ENCODE measurements around the gene ARPC1B.
"Not testable (repeated sequence)": the region's sequence is repeated elsewhere in the genome, so short reads cannot be mapped to it uniquely, and the experiment has no call there.

ARPC1B gene

DNA sequence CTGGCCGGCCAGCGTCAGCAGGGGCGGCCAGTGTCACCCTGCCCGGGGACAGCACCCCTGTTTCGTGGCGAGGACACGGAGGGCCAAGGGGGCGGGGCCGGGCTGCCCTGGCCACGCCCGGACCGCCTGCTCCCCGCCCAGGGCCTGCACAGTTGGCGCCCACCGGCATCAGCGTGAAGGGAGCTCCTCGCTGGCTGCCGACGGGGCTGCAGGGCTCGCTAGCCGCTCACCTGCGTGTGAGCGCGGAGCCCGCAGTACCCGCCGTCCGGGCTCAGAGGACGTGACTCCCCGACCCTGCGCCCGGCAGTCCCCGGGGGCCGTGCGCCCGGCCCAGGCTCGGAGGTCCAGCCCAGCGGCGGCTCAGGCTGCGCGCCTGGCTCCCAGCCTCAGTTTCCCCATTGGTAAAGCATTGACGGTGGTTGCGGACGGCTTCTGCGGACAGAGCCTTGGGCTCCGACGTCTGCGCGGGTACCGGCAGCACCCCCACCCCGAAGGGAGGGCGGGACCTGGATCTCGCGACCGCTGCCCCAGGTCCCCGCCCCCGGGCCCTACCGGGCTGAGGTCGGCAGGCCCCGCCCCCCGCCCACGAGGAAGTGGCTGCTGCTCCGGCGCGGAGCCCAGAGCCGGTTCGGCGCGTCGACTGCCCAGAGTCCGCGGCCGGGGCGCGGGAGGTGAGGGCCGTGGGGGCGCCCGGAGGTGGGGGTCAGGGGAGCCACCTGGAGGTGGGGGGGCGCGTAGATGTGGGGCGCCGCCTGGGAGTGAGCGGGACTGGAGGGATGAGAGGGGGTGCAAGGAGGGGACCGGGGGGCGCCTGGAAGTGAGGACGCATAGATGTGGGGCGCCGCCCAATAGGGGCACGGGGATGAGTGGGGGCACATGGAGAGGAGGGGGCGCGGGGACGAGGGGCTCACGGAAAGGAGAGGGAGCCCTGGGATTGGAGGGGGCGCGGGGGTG is at the start of gene ARPC1B:
Gene ARPC1B, plus strand, starts transcription at position 620 of the 954 bp plus-strand sequence. CDS start 10,985 bp downstream, outside the sequence.
- DNase-seq: peak in 26 of 42 donors; percentile 23 to 64 (median 42)
- intact Hi-C loops (cut with DNase I): no loop called here

- intact Hi-C loops (cut with DNase I): loop anchor here (5.0 kb wide), 2 partner anchors 82 to 183 kb away; partner anchors contain the start of genes BUD31, PDAP1 and SMURF1
- peak in 1 of 42 donors; percentile 35 for DNase-seq
Measured at GRCh38 chr7:99325001-99325493, 49.5 kb upstream of the ARPC1B start.

- intact Hi-C loops (cut with DNase I): loop anchor here (5.0 kb wide), 2 partner anchors 82 to 183 kb away; partner anchors contain the start of genes BUD31, PDAP1 and SMURF1
- peak; percentile 52 to 93 (median 83) for DNase-seq
Measured at GRCh38 chr7:99325592-99326407, 48.7 kb upstream of the ARPC1B start, which contains the start of gene ARPC1A. TSS of gene ARPC1A (plus strand) at chr7:99325898. CDS start at chr7:99333354, 7,456 bp downstream.

DNA sequence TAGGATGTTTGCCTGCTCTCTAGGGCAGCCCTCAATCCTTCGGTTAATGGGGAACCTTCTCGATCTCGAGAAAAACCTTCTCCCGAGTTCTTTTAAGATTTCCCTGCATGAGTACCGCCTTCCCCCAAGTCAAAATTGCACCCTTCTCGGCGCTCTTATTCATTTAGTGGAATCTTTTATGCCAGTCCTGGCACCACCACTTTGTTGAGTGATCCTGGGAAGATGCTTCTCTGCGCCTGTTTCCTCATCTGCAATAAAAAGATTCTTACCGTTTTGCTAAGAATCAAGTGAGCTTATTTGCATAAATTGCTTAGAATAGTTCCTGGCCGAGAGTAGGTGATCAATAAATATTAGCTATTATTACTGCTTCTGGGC is 48.1 kb upstream of the ARPC1B start:
- no peak for DNase-seq
- intact Hi-C loops (cut with DNase I): loop anchor here (5.0 kb wide), 2 partner anchors 81 to 184 kb away; partner anchors contain the start of genes BUD31, PDAP1 and SMURF1

DNA sequence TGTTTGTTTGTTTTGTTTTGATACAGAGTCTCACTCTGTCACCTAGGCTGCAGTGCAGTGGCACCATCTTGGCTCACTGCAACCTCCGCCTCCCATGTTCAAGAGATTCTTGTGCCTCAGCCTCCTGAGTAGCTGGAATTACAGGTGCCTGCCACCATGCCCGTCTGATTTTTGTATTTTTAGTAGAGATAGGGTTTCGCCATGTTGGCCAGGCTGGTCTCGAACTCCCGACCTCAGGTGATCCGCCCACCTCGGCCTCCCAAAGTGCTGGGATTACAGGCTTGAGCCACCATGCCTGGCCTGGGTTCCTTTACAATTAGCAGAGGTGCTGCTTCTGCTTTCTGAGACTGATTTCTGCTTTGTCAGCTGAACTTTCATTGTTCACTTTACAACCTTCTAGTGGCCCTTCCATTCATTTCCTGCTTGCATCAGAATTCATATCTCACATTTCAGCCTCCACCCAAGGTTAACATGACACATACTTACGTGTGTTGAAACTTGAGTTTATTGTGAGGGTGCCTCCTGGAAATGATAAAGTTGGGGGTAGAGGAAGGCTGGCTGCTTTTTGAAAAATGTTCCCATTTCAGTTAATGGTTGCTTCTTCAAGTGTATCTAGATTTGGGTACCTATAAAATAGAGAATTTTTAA is 44.1 kb upstream of the ARPC1B start:
- intact Hi-C loops (cut with DNase I): not testable (repeated sequence)
- DNase-seq: peak in 1 of 42 donors; percentile 35

GRCh38 chr7:99331002-99331401 is 43.5 kb upstream of the ARPC1B start:
- DNase-seq: peak in 1 of 42 donors; percentile 27
- intact Hi-C loops (cut with DNase I): no loop called here

- DNase-seq: no peak
- intact Hi-C loops (cut with DNase I): no loop called here
Measured at GRCh38 chr7:99339595-99339994, 34.9 kb upstream of the ARPC1B start.

GRCh38 chr7:99340659-99341058 is 33.9 kb upstream of the ARPC1B start:
- intact Hi-C loops (cut with DNase I): no loop called here
- DNase-seq: no peak

DNA sequence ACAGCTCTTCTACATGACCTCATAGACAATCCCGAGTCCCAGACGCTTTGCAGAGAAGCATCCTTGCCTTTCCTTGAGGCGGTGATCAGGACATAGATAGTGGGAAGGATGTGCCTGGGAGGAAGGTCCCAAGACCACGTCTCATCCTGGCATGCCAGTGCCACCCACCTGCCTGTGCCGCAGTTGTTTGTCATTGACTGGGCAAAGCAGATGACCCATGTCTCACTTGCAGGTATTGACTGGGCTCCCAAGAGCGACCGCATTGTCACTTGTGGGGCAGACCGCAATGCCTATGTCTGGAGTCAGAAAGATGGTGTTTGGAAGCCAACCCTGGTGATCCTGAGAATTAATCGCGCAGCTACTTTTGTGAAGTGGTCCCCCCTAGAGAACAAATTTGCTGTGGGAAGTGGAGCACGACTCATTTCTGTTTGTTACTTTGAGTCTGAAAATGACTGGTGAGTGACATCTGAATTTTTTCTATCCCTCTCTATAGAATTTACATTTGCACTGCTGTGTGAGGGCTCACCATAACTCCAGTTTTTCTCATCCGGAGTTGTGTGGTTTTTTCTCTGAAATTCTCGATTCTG is 30.4 kb upstream of the ARPC1B start:
- DNase-seq: no peak
- intact Hi-C loops (cut with DNase I): no loop called here

DNA sequence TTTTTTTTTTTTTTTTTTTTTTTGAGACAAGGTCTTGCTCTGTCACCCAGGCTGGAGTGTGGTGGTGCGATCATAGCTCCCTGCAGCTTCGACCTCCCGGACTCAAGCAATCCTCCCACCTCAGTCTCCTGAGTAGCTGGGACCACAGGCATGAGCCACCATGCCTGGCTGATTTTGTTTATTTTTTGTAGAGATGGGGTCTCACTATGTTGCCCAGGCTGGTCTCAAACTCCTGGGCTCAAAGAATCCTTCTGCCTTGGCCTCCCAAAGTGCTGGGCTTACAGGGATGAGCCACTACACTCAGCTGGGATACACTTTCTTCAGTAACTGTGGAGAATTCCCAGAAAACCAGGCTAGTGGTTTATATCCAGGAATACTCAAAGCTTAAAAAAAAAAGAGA is 23.9 kb upstream of the ARPC1B start:
- DNase-seq; intact Hi-C loops (cut with DNase I): not testable (repeated sequence)

- DNase-seq: no peak
- intact Hi-C loops (cut with DNase I): no loop called here
Measured at GRCh38 chr7:99352247-99352646, 22.3 kb upstream of the ARPC1B start.

DNA sequence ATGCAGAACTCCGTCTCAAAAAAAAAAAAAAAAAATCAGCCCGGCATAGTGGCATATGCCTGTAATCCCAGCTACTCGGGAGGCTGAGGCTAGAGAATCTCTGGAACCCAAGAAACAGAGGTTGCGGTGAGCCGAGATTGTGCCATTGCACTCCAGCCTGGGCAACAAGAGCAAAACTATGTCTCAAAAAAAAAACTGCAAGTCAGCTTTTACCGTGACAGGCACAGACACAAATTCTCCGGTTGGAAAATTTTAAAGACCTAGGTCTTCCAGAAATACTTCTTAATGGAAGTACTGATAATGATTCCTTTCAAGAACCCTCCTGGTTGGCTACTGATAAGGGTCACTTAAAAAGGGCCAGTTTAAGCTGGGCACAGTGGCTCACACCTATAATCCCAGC is 19.4 kb upstream of the ARPC1B start:
- intact Hi-C loops (cut with DNase I): no loop called here

DNA sequence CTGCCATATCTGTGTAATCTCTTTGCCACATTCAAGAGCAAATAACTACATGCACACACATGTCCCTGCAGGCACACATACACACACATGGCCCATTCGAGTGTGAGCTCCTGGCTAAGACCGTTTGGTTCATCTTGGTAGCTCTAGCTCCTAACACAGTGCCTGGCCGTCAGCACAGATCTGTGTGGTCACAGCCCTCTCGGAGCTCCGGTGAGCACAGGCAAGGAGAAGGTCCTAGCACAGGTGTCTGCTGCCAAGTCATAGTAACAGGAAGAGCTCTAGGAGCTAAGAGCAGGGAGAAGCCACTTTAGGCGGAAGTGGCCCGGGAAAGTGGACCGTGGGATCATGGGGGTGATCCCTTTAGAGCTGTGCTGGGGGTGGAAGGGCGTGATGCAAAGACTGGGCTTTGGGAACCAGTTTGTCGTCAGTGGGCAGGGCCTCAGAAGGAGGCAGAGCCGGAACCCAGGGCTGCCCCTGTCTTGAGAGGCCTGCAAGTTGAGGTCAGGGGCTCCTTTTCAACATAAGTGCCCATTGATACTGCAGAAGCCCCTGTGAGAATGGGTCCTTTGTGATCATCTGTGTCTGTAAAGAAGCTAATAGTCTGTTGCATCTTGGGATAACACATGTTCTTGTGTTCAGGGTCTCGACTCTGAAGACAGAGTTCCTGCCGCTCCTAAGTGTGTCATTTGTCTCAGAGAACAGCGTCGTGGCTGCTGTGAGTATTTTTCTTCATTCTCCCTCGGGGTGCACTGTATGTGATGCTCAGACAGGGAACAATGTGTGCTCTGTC is 16.6 kb upstream of the ARPC1B start:
- intact Hi-C loops (cut with DNase I): no loop called here
- DNase-seq: peak in 7 of 42 donors; percentile 18 to 62 (median 25)

More for the DNA sequence above, 19.4 kb upstream of the ARPC1B start:
- peak in 1 of 42 donors; percentile 18 for DNase-seq

DNA sequence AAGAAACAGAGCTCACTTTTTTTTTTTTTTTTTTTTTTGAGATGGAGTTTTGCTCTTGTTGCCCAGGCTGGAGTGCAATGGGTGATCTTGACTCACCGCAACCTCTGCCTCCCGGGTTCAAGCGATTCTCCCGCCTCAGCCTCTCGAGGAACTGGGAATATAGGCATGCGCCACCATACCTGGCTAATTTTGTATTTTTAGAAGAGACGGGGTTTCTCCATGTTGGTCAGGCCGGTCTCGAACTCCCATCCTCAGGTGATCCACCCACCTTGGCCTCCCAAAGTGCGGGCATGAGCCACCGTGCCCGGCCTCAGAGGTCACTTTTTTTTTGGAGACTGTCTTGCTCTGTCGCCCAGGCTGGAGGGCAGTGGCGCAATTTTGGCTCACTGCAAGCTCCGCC is 16.0 kb upstream of the ARPC1B start:
- intact Hi-C loops (cut with DNase I): not testable (repeated sequence)
- peak in 1 of 42 donors; percentile 21 for DNase-seq

- DNase-seq: peak in 2 of 42 donors; percentile 12 to 22
- intact Hi-C loops (cut with DNase I): no loop called here
Measured at GRCh38 chr7:99359465-99360154, 14.9 kb upstream of the ARPC1B start.

DNA sequence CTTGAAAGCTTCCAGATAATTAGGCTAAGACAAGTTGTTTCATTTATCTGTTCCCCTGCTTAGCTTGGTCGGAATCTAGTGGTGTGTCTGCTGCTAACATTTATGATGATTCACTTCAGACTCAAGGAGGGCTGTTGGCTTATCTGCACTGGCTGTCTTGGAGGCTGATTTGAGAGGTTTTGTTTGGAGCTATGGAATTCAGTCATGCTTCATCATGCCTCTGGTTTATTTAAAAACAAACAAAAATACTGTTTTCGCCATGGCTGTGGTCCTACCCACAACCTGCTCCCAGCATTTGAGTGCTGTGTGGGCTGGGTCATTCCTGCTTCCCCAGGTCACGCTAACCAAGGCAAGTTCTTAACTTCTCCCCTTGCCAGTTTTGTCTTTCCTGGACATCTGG is 11.7 kb upstream of the ARPC1B start:
- intact Hi-C loops (cut with DNase I): no loop called here
- no peak for DNase-seq

GRCh38 chr7:99363286-99363685 is 11.2 kb upstream of the ARPC1B start:
- DNase-seq: no peak
- intact Hi-C loops (cut with DNase I): no loop called here
